HG02610 (cell line): Measurements from ENCODE around the gene CLN6.
"Not testable (repeated sequence)": the region's sequence is repeated elsewhere in the genome, so short reads cannot be mapped to it uniquely, and the experiment has no call there.

Source experiments
- ATAC-seq: cut with Tn5 transposase; IDR thresholded peaks from one replicate; pipeline ENCODE4 v1.9.1; 2021; ENCODE audit warnings: mild to moderate bottlenecking, moderate library complexity; ENCODE audit not compliant: unreplicated experiment

The CLN6 gene

DNA sequence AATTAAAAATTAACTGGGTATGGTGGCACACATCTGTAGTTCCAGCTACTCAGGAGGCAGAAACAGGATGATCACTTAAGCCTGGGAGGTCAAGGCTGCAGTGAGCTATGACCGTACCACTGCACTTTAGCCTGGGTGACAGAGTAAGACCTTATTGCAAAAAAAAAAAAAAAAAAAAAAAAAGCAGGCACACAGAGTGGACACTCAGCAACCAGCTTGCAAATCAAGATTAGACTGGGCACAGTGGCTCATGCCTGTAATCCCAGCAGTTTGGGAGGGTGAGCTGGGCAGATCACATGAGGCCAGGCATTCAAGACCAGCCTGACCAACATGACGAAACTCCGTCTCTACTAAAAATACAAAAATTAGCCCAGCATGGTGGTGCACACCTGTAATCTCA, 5.4 kb downstream of the CLN6 start:
- ATAC-seq, result no peak

DNA sequence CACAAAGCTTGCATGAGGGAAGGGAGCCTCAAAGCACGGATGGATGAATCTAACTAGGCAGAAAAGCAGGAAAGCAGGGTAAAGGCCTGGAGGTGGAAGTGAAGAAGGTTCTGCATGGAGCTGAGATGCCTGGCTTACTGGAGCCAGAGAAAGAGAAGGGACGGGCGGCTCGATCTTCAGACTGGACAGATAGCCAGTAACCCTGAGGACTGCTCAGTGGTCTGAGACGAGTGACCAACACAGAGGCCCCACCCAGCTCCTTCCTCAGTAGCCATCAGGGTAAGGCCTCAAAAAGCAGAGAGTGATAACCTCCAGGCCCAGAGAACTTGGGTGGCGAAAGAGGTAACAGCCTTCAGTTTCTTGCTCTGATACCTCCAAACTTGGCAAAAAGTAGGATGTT, 6.4 kb downstream of the CLN6 start:
- no peak for ATAC-seq

DNA sequence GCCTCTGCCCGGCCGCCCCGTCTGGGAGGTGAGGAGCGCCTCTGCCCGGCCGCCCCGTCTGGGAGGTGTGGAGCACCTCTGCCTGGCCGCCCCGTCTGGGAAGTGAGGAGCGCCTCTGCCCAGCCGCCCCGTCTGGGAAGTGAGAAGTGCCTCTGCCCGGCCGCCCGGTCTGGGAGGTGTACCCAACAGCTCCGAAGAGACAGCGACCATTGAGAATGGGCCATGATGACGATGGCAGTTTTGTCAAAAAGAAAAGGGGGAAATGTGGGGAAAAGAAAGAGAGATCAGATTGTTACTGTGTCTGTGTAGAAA, 7.1 kb downstream of the CLN6 start:
- ATAC-seq, result not testable (repeated sequence)

DNA sequence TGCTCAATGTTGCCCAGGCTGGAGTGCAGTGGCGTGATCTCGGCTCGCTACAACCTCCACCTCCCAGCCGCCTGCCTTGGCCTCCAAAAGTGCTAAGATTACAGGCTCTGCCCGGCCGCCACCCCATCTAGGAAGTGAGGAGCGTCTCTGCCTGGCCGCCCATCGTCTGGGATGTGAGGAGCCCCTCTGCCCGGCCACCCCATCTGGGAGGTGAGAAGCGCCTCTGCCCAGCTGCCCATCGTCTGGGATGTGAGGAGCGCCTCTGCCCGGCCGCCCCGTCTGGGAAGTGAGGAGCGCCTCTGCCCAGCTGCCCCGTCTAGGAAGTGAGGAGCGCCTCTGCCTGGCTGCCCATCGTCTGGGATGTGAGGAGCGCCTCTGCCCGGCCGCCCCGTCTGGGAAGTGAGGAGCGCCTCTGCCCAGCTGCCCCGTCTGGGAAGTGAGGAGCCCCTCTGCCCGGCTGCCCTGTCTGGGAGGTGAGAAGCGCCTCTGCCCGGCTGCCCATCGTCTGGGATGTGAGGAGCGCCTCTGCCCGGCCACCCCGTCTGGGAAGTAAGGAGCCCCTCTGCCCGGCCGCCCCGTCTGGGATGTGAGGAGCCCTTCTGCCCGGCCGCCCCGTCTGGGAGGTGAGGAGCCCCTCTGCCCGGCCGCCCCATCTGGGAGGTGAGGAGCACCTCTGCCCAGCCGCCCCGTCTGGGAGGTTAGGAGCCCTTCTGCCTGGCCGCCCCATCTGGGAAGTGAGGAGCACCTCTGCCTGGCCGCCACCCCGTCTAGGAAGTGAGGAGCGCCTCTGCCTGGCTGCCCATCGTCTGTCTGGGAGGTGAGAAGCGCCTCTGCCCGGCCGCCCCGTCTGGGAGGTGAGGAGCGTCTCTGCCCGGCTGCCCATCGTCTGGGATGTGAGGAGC, 7.7 kb downstream of the CLN6 start:
- ATAC-seq, result not testable (repeated sequence)

DNA sequence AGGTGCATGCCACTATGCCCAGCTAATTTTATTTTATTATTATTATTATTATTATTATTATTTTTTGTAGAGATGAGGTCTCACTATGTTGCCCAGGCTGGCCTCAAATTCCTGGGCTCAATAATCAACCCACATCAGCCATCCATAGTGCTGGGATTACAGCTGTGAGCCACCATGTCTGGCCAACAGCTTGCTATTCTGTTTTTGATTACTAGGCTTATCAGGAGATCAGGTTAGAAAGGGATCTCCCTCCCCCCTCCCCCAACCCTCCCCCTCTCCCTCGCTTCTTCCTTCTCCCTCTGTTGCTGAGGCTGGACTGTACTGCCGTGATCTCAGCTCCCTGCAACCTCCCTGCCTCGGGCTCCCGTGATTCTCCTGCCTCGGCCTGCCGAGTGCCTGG, 8.6 kb downstream of the CLN6 start:
- ATAC-seq, result no peak

DNA sequence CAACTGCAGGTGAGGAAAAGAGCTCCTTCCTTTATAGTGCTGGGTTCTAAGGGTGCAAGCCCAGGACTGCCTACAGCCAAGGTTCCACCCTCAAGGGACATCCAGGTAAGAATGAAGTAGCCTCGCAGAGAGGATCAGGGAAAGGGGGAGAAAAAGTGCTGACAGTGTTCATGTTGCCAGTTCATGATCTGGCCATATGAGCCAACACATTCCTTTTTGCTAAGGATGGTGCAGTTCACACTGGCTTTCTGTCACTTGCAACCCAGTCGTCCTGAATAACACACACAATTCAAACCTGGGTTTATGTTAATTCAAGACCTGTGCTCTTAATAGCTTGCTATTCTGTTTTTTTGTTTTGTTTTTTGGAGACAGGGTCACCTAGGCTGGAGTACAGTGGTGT, 9.0 kb downstream of the CLN6 start:
- no peak for ATAC-seq

DNA sequence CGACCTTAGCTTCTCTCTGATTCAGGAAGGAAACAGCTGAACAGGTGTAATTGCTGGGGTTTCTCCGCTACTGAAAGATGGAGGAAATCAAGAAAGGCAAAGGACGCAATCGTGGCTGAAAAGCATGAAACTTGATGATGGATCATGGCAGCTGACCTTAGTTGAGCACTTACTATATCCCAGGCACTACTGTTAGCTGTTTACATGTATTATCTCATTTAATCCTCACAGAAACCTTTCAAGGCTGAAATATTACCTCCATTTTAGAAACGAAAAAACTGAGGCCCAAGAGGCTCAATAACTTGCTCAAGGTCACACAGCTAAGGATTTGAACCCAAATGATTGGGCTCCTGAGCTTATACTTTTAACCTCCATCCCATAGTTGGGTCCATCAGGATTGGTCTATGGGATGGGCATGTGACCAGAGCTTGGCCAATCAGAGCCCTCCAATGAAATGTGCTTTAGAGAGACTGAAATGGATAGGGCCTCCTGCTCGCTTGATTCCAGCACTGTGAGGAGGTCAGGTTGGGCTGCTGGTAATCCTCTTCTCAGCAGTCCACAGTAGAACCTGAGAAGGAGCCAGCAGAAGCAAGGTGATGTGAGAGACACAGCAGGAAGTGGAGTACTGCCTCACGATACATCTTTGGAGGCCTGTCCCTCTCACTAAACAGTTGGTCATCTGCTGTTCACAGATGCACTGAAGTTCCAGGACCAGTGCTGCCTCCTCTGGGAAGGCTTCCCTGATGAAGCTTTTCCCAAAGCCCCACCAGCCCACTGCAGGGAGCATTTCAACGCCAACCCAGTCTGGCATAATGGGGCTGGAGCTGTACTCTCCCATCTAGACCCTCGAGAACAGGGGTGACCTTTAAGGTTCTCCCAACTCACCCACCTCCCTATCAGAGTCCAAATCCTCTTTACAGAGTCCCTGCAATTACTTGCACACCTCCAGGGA, 10.4 kb downstream of the CLN6 start:
- no peak for ATAC-seq

DNA sequence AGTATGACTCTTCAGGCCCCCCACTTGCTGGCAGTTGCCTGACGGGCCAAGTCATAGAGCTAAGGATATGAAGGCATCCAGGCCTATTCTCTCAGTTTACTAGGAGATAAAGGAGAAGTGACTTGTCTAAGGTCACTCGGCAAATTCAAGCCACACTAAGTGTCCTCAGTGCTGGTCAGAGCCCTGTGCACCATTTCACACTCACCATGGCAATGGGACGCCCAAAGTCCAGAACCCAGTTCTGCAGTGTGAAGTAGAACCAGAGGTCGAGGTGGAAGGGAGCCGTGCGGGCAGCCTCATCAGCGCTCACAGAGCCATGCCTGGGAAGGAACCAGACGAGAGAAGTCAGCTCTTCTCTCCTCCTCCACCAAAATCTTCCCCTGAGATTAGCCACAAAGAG, 11.2 kb downstream of the CLN6 start:
- ATAC-seq, result no peak

DNA sequence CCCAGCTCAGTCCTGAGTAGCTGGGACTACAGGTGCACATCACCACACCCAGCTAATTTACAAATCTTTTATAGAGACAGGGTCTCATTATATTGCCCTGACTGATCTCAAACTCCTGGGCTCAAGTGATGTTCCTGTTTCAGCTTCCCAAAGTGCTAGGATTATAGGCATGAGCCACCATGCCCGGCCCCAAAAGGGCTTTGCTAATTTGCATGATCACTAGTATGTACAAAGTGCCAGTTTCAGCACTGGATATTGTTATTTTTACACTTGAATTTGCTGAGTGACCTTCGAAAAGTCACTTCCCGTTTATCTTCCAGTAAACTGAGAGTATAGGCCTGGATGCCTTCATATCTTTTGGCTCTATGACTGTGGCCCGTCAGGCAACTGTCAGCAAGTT, 12.2 kb downstream of the CLN6 start:
- no peak for ATAC-seq

DNA sequence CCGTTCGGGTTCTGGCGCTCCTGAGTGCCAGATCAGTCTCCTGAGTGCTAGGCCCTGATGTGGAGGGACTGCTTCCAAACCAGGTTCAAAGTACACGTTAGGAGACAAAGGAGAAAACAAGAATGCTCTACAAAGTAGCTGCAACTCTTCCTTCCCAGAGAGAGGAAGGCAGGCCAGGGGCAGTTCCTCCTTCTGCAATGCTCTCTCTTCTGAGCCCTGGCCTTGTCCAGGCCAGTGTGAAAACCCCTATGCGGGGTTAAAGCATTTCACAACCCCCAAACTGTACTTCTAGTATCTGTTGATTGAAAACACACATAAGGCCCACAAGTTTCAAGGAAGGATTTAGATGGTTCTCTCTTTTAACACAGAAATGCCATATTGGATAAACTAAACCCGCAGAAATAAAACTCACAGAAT, 14.7 kb downstream of the CLN6 start:
- no peak for ATAC-seq

DNA sequence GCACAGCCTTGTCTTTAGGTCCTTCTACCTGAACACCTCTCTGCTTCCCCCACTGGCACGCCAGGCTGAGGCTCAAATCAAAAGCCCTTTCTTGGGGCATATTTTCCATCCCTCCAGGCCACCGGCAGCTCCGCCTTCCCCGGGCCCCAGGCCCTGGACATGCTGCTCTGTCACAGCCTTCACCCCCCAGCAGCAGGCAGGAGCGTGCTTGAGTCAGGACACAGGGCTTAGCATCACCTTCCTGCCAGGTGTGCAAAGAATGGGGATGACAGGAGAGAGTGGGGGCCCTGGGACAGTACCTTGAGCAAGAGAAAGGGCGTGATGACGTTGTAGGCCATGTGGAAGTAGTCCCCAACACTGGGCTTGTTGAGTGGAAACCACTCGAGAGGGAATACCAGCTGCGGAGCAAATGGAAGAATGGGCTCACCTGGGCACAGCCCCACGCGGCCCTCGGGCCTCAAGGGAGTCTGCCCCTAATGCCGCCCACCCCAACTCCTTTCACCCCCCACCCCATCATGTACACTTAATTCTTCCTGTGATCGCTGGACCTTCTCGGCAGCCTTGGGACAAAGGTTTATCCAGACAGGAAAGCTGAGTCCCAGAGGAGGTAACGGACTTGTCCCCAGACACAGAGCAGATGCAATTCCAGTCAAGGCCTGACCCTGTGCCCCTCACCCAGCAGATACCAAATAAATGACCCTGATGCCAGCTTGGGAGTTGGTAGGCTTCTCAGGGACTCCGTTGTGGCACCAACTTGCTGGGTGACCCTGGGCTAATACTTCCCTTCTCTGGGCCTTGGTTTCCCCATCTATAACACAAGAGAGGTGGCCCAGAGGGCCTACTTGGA, 15.3 kb downstream of the CLN6 start:
- no peak for ATAC-seq

DNA sequence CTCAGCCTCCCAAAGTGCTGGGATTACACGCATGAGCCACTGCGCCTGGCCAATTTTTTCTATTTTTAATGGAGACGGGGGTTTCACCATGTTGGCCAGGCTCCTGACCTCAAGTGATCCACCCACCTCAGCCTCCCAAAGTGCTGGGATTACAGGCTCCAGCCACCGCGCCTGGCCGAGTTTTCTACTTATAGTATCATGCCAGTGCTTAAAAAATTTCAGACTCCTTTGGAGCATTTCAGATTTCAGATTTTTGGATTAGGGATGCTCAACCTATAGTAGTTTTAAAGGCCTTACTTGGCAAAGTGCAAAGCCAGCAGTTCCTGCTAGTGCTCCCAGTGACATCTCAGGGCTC, 16.1 kb downstream of the CLN6 start:
- not testable (repeated sequence) for ATAC-seq

DNA sequence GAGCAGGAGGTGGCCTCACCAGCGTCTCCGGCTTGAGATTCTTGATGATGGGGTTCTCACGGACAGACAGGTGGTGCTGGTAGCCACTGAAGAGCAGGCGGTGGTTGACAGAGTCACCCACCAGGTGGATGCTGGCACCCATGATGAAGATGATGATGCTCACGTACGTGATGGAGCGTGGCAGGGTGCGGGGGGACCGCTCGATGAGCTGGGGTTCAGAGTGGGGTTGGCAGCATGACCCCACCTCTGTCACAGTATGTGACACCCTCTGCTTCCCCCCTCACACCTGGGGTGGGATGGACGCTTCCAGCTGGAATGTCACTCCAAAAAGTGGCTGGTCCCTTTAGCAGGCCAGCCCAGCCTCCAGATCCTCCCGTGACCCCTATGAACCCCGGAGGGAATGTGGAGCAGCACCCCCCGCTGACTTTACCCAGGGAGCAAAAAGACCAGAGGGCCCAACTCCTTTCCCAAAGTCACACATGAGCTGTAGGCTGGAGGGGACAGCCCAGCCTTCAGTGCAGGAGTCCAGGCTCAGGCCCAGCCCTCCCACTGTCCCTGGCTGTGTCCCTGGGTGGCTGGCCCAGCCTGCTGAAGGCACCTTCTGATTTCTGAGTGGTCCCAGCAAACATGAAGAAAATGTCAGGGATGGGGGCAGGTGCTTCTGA, 17.7 kb downstream of the CLN6 start:
- ATAC-seq, result no peak

DNA sequence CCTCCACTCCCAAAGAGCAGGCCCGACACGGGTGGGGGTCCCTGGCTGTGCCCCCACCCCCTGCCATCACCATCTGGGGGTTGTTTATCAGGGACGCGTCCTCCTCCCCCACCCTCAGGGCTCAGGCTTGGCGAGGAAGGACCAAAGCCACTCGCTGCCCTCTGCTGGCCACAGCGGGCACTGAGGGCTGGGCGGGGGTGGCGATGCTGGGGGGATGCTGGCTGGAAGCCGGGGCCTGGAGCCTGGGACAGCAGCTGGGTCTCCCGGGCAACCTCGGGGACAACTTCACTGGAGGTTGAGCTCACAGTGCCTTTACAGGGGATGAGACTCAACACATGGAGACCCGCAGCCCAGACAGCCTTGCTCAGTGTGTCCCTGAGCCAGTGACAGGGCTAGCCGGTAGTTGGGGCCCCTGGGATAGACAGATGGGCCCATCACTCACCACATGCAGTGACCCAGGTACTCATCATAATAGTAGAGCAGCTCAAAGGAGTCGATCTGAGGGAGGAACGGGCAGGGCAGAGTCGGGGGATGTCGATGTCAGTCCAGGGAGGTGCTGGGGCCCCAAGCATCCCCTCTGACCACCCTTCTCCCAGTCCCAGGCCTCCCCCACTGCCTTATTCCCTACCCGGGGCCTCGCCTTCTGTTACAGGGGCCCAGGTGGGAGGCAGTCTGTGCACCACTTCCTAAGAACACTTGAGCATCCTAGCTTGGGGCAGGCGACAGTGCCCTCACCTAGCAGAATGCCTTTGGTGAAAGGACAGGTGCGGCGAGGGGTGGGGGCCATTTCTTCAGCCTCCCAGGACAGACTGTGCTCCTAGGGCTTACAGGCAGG, 18.5 kb downstream of the CLN6 start:
- ATAC-seq, result no peak

DNA sequence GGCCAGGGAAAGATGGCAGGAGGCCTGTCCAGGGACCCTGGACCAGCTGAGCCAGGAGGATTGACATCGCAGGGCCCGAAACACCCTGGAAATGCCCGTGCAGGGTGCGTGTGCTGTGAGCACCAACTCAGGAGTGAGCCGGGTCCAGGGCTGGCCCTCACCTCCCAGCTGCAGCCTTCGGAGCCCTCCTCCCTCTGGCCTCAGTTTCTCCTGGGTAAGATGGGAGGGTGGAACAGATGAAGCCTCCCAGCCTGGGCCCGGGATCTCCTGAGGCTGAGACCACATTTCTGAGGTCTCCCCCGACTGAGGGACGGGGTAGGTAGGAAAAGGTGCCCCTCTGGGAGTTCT, 19.1 kb downstream of the CLN6 start:
- no peak for ATAC-seq

DNA sequence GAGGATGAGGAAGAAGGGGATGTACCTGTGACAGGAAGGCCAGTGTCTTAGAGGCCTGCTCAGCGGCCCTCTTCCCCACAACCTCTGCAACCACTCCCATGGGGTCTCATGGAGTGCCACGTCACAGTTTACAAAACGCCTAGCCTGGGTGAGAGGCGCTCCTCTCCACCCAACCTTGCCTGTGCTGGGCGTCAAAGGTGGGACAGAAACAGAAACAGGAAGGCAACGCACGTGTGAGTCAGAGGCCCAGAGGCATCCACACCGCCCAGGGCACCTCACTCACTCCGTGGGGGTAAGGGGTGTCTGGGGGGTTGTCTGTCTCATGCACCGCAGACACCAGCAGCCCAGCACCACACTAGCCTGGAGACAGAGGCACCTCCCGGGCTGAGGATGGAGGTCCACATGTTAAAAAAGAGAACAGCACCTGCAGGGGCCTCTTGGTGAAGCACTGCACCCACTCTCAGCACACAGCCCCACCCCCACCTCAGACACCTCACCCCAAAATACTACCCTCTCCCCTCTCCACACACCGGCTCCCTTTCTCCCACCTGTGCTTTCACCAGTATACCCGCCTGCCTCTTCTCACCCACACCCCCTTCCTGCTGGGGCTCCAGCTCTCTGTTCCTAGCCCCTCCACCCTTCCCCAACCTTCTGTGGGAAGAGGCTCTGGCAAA, 19.7 kb downstream of the CLN6 start:
- ATAC-seq, result peak; percentile 50

DNA sequence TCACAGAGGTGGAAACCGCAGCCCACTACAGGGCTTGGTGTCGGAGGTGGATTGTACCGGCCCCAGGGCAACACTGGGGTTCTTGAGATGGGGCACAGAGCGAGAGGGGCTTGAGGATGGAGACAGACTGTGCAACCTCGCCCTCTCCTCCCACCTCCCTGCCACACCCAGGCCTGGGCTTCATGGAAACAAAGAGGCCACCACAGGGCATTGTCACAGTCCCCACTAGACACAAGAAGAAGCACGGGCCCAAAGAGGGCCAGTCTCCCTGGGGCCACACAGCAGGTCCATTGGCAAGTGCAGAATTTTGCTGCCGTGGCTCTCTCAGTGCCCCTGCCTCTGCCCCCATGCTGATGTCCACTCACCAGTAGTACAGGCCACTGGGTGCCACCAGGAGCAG, 20.3 kb downstream of the CLN6 start:
- no peak for ATAC-seq

DNA sequence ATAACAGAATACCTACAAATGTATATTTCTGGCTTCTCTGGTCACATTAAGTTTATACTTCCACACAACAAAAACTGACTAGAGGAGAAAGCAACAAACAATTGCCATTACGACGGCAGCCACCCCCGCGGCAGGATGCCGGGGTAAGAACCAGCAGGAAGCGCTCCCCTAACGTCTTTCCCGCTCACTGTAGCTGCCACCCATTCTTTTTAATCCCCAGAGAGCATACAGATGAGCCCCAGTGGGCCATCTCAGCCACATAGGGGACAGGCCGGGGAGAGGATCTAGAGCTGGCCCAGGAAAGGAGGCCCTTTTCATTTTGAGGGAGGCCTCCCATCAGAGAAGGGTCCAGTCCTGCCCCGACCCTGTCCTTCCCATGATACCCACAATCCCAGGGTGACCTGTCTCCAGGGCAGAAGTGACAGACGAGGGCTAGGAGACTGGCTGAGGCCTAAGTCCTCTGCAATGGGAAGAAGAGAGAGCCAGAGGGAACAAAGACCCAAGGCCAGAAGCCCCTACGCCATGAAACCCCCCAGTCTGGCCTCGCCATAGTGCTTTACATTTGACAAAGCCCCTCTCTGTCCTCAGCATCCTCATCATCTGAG, 20.8 kb downstream of the CLN6 start:
- ATAC-seq, result no peak

DNA sequence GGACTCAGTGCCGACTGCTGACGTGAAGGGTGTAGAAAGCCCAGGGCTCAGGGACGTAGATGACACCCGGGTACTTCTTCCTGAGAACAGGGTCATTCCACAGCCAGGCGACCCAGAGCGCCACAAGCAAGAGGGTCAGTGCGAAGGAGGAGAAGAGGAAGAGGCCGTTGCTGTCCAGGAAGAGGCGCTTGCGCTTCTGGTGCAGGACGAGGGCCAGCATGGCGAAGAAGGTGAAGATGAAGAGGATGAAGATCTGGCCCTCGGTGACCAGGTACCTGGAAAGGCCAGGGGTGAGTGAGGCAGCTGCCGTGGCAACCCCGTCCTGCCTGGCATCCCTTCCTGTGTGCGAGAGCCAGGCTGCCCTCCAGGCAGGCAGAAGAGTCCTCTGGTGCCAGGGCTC, 21.4 kb downstream of the CLN6 start:
- ATAC-seq, result no peak
